CD4-positive, alpha-beta T cell treated with Interleukin-17A for 4 hours (primary cell): ENCODE data around the gene ATP5PF.
"Not testable (repeated sequence)": the region's sequence is repeated elsewhere in the genome, so short reads cannot be mapped to it uniquely, and the experiment has no call there.

Experiments used
- DNase-seq: peaks from one replicate; pipeline ENCODE4 v3.0.0-alpha.2; 2020; ENCODE audit warnings: mixed read lengths

The ATP5PF gene

DNA sequence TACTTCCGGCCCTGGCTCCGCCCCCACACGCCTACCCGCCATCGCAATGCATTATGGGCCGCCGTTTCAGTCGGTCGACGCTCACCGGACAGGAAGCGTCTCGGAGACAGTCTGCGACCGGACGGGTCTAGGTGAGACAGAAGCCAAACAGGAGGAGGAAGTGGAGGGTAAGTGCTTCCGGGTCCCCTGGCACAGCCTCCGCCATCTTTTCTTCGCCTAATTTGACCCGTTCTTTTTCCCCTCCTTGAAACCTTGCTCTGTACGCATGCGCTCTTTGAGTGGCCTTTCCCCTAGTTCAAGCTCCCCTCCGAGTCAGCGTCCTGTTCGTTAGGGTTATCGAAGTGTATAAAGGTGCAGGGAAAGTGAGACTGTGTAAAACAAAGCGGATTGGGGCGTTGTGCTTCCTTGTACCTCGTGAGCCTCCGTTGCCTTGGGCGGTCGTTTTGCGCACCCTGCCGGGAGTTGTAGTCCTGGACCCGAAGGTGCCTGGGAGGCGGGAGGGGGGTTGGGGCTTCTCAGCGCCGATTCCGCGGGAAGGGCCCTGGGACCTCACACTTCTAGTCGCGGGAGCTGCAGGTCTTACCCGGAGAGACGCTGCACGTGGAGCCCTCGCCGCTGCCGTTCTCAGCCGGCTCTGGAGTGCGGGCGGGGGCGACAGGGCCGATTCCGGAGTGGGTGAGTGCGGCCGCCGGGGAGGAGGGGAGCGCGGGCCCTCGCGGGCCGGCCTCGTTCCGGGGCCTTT lies at the start of gene ATP5PF, which contains the start of gene GABPA:
ATP5PF (minus strand) TSS at position 1 of the 742 bp plus-strand sequence. CDS start 5,110 bp downstream, outside the sequence.
GABPA (plus strand) TSS at position 69 of the 742 bp plus-strand sequence. CDS start 6,627 bp downstream, outside the sequence.
- peak; percentile 97 for DNase-seq

- DNase-seq, result not testable (repeated sequence)
Observed at GRCh38 chr21:25778126-25778875, 43.6 kb upstream of the ATP5PF start.

GRCh38 chr21:25776440-25776839 lies 41.7 kb upstream of the ATP5PF start:
- DNase-seq, result no peak

- no peak for DNase-seq
Observed at GRCh38 chr21:25772686-25773085, 38.0 kb upstream of the ATP5PF start.

DNA sequence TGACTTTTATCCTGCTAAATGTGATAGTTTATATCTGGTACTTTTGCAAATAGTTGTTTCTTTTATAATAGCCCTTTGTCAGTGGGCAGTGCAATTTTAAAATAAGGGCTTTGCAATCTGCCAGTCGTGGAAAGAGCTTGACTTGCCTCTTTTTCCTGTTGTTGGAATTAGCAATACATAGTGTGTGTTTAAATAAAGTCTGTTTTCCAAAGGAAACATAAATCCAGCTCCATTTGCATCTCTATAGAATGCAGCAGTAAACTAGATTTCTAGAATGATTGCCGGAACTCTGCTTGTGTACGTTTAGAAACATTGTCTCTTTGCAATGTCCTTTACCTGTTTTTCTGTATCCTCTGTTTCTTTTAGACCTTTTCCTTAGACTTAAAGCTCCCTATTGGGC lies 33.2 kb upstream of the ATP5PF start:
- DNase-seq, result no peak

GRCh38 chr21:25764065-25764464 lies 29.4 kb upstream of the ATP5PF start:
- no peak for DNase-seq

DNA sequence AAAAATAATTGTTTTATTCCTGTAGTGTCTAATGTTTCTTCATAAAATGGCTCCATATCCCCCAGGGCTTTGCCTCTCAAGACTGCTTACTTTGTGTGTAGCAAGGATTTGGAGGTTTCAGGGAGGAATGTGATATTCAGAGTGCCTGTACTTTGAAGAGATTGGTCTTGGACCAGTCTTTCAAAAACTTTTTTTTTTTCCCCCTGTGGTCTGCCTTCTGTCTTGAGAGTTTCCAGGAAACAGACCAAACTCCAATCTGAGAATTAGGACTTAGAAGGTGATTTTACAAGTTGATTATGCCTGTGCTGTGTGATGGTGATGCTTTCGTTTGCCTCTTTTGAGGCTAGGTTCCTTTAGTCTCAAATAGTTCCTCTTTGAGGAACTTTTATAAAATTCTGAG lies 26.0 kb upstream of the ATP5PF start:
- no peak for DNase-seq

- DNase-seq, result no peak
Observed at GRCh38 chr21:25760061-25760460, 25.4 kb upstream of the ATP5PF start.

- DNase-seq, result no peak
Observed at GRCh38 chr21:25759573-25759972, 24.9 kb upstream of the ATP5PF start.

- no peak for DNase-seq
Observed at GRCh38 chr21:25757531-25757930, 22.8 kb upstream of the ATP5PF start.

GRCh38 chr21:25756190-25756932 lies 21.7 kb upstream of the ATP5PF start:
- DNase-seq, result no peak

GRCh38 chr21:25752416-25752815 lies 17.7 kb upstream of the ATP5PF start:
- no peak for DNase-seq

- no peak for DNase-seq
Observed at GRCh38 chr21:25750085-25750484, 15.4 kb upstream of the ATP5PF start.

DNA sequence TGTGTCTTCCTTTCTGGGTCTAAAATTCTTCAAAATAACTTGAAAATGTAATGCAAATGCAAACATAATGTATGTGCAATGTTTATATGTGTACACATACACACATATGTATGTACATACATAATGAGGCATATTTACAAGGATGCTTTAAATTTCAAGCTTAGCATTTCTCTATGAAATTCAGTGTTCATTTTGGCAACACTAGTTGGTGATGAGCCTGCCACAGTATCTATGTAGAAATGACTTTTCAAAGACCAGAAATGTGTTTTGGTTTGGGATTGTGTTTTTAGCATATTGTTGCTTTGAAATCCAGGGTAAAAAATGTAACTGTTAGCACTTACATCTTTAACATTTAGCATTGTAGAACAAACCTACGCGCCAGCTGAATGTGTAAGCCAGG lies 10.2 kb upstream of the ATP5PF start:
- no peak for DNase-seq

GRCh38 chr21:25742900-25743299 lies 8.2 kb upstream of the ATP5PF start:
- DNase-seq, result no peak

GRCh38 chr21:25737421-25737820 lies 2.7 kb upstream of the ATP5PF start:
- no peak for DNase-seq

- DNase-seq, result peak; percentile 83
Observed at GRCh38 chr21:25735646-25736597, 1.2 kb upstream of the ATP5PF start.

- DNase-seq, result no peak
Observed at GRCh38 chr21:25734654-25734903, 125 bp downstream of the ATP5PF start.

GRCh38 chr21:25733859-25734653 lies 648 bp downstream of the ATP5PF start:
- no peak for DNase-seq

DNA sequence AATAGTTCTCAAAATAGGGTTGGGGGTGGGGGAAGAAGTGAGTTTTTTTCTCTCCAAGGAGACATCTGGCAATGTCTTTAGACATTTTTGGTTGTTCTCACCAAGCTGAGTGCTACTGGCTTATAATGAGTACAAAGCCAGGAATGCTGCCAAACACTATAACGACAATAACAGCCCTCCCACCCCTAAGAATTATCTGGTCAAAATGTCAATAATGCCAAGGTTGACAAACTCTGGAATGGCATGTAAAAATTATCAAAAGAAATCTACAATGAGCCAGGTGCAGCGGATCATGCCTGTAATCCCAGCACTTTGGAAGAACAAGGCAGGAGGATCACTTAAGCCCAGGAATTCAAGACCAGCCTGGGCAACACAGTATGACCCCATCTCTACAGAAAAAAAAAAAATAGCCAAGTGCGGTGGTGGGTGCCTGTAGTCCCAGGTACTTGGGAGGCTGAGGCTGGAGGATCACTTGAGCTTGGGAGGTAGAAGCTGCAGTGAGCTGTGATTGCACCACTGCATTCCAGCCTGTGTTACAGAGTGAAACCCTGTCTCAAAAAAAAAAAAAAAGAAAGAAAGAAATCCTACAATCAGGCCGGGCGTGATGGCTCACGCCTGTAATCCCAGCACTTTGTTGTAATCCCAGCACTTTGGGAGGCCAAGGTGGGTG lies 2.5 kb downstream of the ATP5PF start:
- DNase-seq, result no peak

GRCh38 chr21:25722631-25723030 lies 12.1 kb downstream of the ATP5PF start:
- no peak for DNase-seq
